ENCODE data around the gene BCR.
A peak's percentile ranks its signal among the peaks of the same experiment; 100 is the strongest.

Gene BCR

GRCh38 chr22:23211622-23212021 is 31.3 kb downstream of the BCR start:
- H3K9me3 ChIP-seq (ENCODE audit: insufficient read depth, low read depth, low read length), result peaks cover 3% of the 10 kb centered on the region
- no peak overlapping the region for H4K8ac ChIP-seq (ENCODE audit: low read depth, low read length)
- no peak overlapping the region for H3K4me3 ChIP-seq (ENCODE audit: low read depth, low read length)
- H3K27ac ChIP-seq (ENCODE audit: low read depth, low read length), result no peak overlapping the region
- no peak overlapping the region for H3K23ac ChIP-seq (ENCODE audit: low read length)
- no peak overlapping the region for H3K18ac ChIP-seq (ENCODE audit: low read length)
- H3K9ac ChIP-seq (ENCODE audit: low read length), result no peak overlapping the region
- H3K79me1 ChIP-seq (ENCODE audit: low read length), result peaks cover 2% of the 10 kb centered on the region
- peak overlapping the region; percentile 60 for H3K4ac ChIP-seq (ENCODE audit: low read depth, low read length)
- no peak overlapping the region for H2AFZ ChIP-seq (ENCODE audit: insufficient read depth, low read length, poor library complexity)
- no peaks in the 10 kb centered on the region for H3K27me3 ChIP-seq (ENCODE audit: insufficient read depth, low read length)
- DNase-seq, result no peak
- H3K14ac ChIP-seq (ENCODE audit: low read length), result no peak overlapping the region
- H3K79me2 ChIP-seq (ENCODE audit: control insufficient read depth, insufficient read depth, low read length, poor library complexity), result peaks cover 18% of the 10 kb centered on the region
- H3K36me3 ChIP-seq (ENCODE audit: control insufficient read depth in 1 of 2, insufficient read depth in 2 of 2, low read length in 2 of 2), result peaks cover 5 to 6% of the 10 kb centered on the region in 2 experiments
- H2AK5ac ChIP-seq (ENCODE audit: low read length), result no peak overlapping the region
- H2BK120ac ChIP-seq (ENCODE audit: insufficient read depth, low read length, poor library complexity), result no peak overlapping the region
- no peak overlapping the region for H4K12ac ChIP-seq (ENCODE audit: low read depth, low read length)
- no CpG with 5 or more reads among the region's 3 CpGs for WGBS (ENCODE audit: extremely low coverage, insufficient coverage, insufficient read length)
- no peak overlapping the region for H4K91ac ChIP-seq (ENCODE audit: low read depth, low read length)
- H3K4me1 ChIP-seq (ENCODE audit: control insufficient read depth in 1 of 2, insufficient read depth in 2 of 2, low read length in 2 of 2), result peaks cover 10 to 11% of the 10 kb centered on the region in 2 experiments
- H2BK12ac ChIP-seq (ENCODE audit: low read length), result no peak overlapping the region
- H3K4me2 ChIP-seq (ENCODE audit: low read length), result no peak overlapping the region
- no peak overlapping the region for H2BK5ac ChIP-seq (ENCODE audit: low read depth, low read length, poor library complexity)

GRCh38 chr22:23212061-23213021 is 32.0 kb downstream of the BCR start:
- Histone ChIP-seq H2BK12ac (ENCODE audit: low read length) (no peak overlapping the region), H3K9ac (ENCODE audit: low read length) (no peak overlapping the region), H3K79me1 (ENCODE audit: low read length) (peaks cover 2% of the 10 kb centered on the region), H2AFZ (ENCODE audit: insufficient read depth, low read length, poor library complexity) (no peak overlapping the region), H2BK5ac (ENCODE audit: low read depth, low read length, poor library complexity) (no peak overlapping the region), H3K14ac (ENCODE audit: low read length) (no peak overlapping the region), H3K23ac (ENCODE audit: low read length) (no peak overlapping the region), H4K91ac (ENCODE audit: low read depth, low read length) (no peak overlapping the region), H3K4me3 (ENCODE audit: low read depth, low read length) (no peak overlapping the region), H3K36me3 (ENCODE audit: control insufficient read depth in 1 of 2, insufficient read depth in 2 of 2, low read length in 2 of 2) (peaks cover 5 to 6% of the 10 kb centered on the region in 2 experiments), H3K4me2 (ENCODE audit: low read length) (no peak overlapping the region), H4K12ac (ENCODE audit: low read depth, low read length) (no peak overlapping the region), H2AK5ac (ENCODE audit: low read length) (no peak overlapping the region), H3K4ac (ENCODE audit: low read depth, low read length) (peak overlapping the region; percentile 60), H3K27me3 (ENCODE audit: insufficient read depth, low read length) (no peaks in the 10 kb centered on the region), H3K18ac (ENCODE audit: low read length) (no peak overlapping the region), H3K4me1 (ENCODE audit: control insufficient read depth in 1 of 2, insufficient read depth in 2 of 2, low read length in 2 of 2) (peaks cover 10 to 15% of the 10 kb centered on the region in 2 experiments), H4K8ac (ENCODE audit: low read depth, low read length) (no peak overlapping the region), H3K79me2 (ENCODE audit: control insufficient read depth, insufficient read depth, low read length, poor library complexity) (peaks cover 17% of the 10 kb centered on the region), H3K9me3 (ENCODE audit: insufficient read depth, low read depth, low read length) (peaks cover 3% of the 10 kb centered on the region), H3K27ac (ENCODE audit: low read depth, low read length) (no peak overlapping the region), H2BK120ac (ENCODE audit: insufficient read depth, low read length, poor library complexity) (no peak overlapping the region)
- DNase-seq, result no peak
- WGBS (ENCODE audit: extremely low coverage, insufficient coverage, insufficient read length), result no CpG with 5 or more reads among the region's 10 CpGs

- no CpG with 5 or more reads among the region's 13 CpGs for WGBS (ENCODE audit: extremely low coverage, insufficient coverage, insufficient read length)
- no peaks in the 10 kb centered on the region for H3K27me3 ChIP-seq (ENCODE audit: insufficient read depth, low read length)
- peaks cover 2% of the 10 kb centered on the region for H3K79me1 ChIP-seq (ENCODE audit: low read length)
- H3K14ac ChIP-seq (ENCODE audit: low read length), result no peak overlapping the region
- H2BK5ac ChIP-seq (ENCODE audit: low read depth, low read length, poor library complexity), result no peak overlapping the region
- peak overlapping the region; percentile 19 for H3K18ac ChIP-seq (ENCODE audit: low read length)
- H3K23ac ChIP-seq (ENCODE audit: low read length), result no peak overlapping the region
- no peak for DNase-seq
- H3K79me2 ChIP-seq (ENCODE audit: control insufficient read depth, insufficient read depth, low read length, poor library complexity), result peaks cover 17% of the 10 kb centered on the region
- peaks cover 12 to 20% of the 10 kb centered on the region in 2 experiments for H3K4me1 ChIP-seq (ENCODE audit: control insufficient read depth in 1 of 2, insufficient read depth in 2 of 2, low read length in 2 of 2)
- H3K36me3 ChIP-seq (ENCODE audit: control insufficient read depth in 1 of 2, insufficient read depth in 2 of 2, low read length in 2 of 2), result peaks cover 2 to 5% of the 10 kb centered on the region in 2 experiments
- no peak overlapping the region for H3K4me2 ChIP-seq (ENCODE audit: low read length)
- H2AFZ ChIP-seq (ENCODE audit: insufficient read depth, low read length, poor library complexity), result no peak overlapping the region
- H4K91ac ChIP-seq (ENCODE audit: low read depth, low read length), result no peak overlapping the region
- H3K4ac ChIP-seq (ENCODE audit: low read depth, low read length), result peak overlapping the region; percentile 42
- H3K9ac ChIP-seq (ENCODE audit: low read length), result no peak overlapping the region
- no peak overlapping the region for H4K12ac ChIP-seq (ENCODE audit: low read depth, low read length)
- no peak overlapping the region for H2AK5ac ChIP-seq (ENCODE audit: low read length)
- H3K9me3 ChIP-seq (ENCODE audit: insufficient read depth, low read depth, low read length), result no peaks in the 10 kb centered on the region
- H3K4me3 ChIP-seq (ENCODE audit: low read depth, low read length), result no peak overlapping the region
- H4K8ac ChIP-seq (ENCODE audit: low read depth, low read length), result no peak overlapping the region
- no peak overlapping the region for H3K27ac ChIP-seq (ENCODE audit: low read depth, low read length)
- H2BK120ac ChIP-seq (ENCODE audit: insufficient read depth, low read length, poor library complexity), result no peak overlapping the region
- H2BK12ac ChIP-seq (ENCODE audit: low read length), result no peak overlapping the region
These were observed 32.8 kb downstream of the BCR start for GRCh38 chr22:23213022-23213555.

DNA sequence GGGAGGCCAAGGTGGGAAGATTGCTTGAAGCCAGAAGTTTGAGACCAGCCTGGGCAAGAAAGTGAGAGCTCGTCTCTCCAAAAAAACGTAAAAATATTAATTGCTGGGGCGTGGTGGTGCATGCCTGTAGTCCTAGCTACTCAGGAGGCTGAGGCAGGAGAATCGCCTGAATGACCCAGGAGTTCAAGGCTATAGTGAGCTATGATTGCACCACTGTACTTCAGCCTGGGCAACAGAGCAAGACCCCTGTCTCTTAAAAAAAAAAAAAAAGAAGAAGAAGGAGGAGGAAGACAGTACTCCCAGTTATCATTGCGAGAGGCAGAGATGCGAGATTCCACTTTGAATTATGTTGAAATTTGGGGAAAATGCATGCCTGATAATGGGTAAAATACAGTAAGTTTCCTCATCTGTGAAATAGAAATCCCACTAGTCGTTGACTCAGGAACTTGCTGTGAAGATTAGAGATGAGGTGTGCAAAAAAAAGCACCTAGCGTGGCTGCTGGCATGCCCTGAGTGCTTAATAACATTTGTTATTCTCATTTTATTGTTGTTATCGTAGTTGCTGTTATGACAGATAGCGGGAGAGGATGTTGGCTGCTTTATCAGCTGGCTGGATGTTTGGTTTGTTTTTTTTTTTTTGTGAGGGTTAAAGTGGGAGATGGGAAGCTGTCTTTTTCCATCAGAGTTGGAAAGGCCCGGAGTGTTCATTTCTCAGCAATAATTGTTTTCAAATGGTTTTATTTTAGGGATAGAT is 33.4 kb downstream of the BCR start:
- H4K12ac ChIP-seq (ENCODE audit: low read depth, low read length), result no peak overlapping the region
- no peak overlapping the region for H2BK5ac ChIP-seq (ENCODE audit: low read depth, low read length, poor library complexity)
- no peak overlapping the region for H2AK5ac ChIP-seq (ENCODE audit: low read length)
- DNase-seq, result no peak
- peak overlapping the region; percentile 85 for H3K4ac ChIP-seq (ENCODE audit: low read depth, low read length)
- H3K4me3 ChIP-seq (ENCODE audit: low read depth, low read length), result no peak overlapping the region
- H3K27me3 ChIP-seq (ENCODE audit: insufficient read depth, low read length), result no peaks in the 10 kb centered on the region
- H3K14ac ChIP-seq (ENCODE audit: low read length), result no peak overlapping the region
- no peak overlapping the region for H4K91ac ChIP-seq (ENCODE audit: low read depth, low read length)
- H3K4me2 ChIP-seq (ENCODE audit: low read length), result no peak overlapping the region
- no peak overlapping the region for H3K27ac ChIP-seq (ENCODE audit: low read depth, low read length)
- no peaks in the 10 kb centered on the region for H3K9me3 ChIP-seq (ENCODE audit: insufficient read depth, low read depth, low read length)
- H3K36me3 ChIP-seq (ENCODE audit: control insufficient read depth in 1 of 2, insufficient read depth in 2 of 2, low read length in 2 of 2), result peaks cover 2 to 5% of the 10 kb centered on the region in 2 experiments
- no peak overlapping the region for H3K9ac ChIP-seq (ENCODE audit: low read length)
- no peak overlapping the region for H2BK12ac ChIP-seq (ENCODE audit: low read length)
- peaks cover 2% of the 10 kb centered on the region for H3K79me1 ChIP-seq (ENCODE audit: low read length)
- H3K79me2 ChIP-seq (ENCODE audit: control insufficient read depth, insufficient read depth, low read length, poor library complexity), result peaks cover 21% of the 10 kb centered on the region
- no peak overlapping the region for H3K18ac ChIP-seq (ENCODE audit: low read length)
- no CpG with 5 or more reads among the region's 11 CpGs for WGBS (ENCODE audit: extremely low coverage, insufficient coverage, insufficient read length)
- H3K4me1 ChIP-seq (ENCODE audit: control insufficient read depth in 1 of 2, insufficient read depth in 2 of 2, low read length in 2 of 2), result peaks cover 18 to 26% of the 10 kb centered on the region in 2 experiments
- no peak overlapping the region for H2AFZ ChIP-seq (ENCODE audit: insufficient read depth, low read length, poor library complexity)
- H3K23ac ChIP-seq (ENCODE audit: low read length), result no peak overlapping the region
- no peak overlapping the region for H4K8ac ChIP-seq (ENCODE audit: low read depth, low read length)
- no peak overlapping the region for H2BK120ac ChIP-seq (ENCODE audit: insufficient read depth, low read length, poor library complexity)

Measured in trophoblast cell (in vitro differentiated cells and primary cell).